Stimulated activated CD8-positive, alpha-beta memory T cell treated with anti-CD3 and anti-CD28 coated beads, Interleukin-12 subunit alpha, Interleukin-12 subunit beta, amount 100 ng/mL, for 24 hours (primary cell): ENCODE data around the gene PCDHGA9.
"Not testable (repeated sequence)": the region's sequence is repeated elsewhere in the genome, so short reads cannot be mapped to it uniquely, and the experiment has no call there.

Experiments
- DNase-seq: peaks from one replicate; pipeline ENCODE4 v3.0.0-alpha.2; 2020; ENCODE audit errors: extremely low read depth

PCDHGA9 gene

DNA sequence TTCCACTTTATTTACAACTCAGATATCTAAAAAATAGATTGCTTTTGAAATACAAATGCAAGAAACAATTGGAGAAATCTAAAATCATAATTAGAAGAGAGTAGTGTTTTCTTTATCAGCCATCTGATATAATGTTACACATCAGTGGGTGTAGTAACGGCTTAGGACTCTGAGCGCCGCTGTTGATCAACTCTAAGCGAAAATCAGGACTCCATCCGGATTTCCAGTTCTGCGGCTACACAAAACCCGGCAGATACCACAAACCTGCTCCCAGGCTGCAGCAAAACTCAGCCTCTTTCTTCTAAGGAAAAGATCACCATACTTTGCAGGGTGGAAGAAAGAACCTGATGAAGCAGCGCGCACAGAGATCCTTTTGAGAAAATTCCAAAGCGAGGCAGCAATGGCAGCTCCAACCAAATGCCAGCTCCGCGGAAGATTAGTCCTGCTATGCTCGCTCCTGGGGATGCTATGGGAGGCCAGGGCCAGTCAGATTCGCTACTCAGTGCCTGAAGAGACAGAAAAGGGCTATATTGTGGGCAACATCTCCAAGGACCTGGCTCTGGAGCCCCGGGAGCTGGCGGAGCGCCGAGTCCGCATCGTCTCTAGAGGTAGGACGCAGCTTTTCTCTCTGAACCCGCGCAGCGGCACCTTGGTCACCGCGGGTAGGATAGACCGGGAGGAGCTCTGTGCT is at the start of gene PCDHGA9:
Gene PCDHGA9 (plus strand): TSS at position 226 of the 691 bp plus-strand sequence. CDS start 175 bp downstream, at position 401.
- DNase-seq = no peak

DNA sequence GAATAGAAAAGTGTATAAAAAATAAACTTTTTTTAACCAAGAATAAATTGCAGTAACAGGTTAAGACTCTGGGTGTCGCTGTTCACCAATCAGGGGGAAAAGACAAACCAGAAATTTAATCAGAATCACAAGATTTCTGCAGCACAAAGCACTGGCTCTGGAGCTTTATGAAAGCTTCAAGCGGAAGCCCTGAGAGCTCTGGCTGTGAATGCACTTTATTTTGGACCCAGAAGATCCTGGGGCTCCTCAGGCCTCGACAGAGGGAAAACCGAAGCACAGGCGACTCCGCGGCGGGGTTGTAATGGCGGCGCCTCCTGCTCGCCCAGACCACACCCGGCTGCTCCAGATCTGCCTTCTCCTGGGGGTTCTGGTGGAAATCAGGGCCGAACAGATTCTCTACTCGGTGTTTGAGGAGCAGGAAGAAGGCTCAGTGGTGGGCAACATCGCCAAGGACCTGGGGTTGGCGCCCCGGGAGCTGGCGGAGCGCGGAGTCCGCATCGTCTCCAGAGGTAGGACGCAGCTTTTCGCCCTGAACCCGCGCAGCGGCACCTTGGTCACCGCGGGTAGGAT is 47.6 kb upstream of the PCDHGA9 start, which contains the start of gene PCDHGA4:
Gene PCDHGA4 (plus strand): TSS at position 122 of the 570 bp plus-strand sequence. CDS start 87 bp downstream, at position 209.
- DNase-seq = no peak

DNA sequence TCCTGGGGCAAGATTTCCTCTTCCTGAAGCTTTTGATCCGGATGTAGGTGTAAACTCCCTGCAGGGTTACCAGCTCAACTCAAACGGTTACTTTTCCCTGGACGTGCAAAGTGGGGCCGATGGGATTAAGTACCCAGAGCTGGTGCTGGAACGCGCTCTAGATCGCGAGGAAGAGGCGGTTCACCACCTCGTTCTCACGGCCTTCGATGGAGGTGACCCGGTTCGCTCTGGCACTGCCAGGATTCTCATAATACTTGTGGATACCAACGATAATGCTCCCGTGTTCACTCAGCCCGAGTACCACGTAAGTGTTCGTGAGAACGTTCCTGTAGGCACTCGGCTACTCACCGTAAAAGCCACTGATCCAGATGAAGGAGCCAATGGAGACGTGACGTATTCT is 46.9 kb upstream of the PCDHGA9 start:
- no peak for DNase-seq

DNA sequence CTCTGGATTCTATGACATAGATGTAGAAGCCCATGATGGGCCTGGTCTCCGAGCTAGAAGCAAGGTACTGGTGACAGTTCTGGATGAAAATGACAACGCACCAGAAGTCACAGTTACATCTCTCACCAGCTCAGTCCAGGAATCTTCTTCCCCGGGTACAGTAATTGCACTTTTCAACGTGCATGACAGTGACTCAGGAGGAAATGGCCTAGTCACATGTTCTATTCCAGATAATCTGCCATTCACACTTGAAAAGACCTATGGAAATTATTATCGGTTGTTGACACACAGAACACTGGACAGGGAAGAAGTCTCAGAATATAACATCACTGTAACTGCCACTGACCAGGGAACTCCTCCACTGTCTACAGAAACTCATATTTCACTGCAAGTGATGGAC is 46.4 kb upstream of the PCDHGA9 start:
- DNase-seq = no peak

DNA sequence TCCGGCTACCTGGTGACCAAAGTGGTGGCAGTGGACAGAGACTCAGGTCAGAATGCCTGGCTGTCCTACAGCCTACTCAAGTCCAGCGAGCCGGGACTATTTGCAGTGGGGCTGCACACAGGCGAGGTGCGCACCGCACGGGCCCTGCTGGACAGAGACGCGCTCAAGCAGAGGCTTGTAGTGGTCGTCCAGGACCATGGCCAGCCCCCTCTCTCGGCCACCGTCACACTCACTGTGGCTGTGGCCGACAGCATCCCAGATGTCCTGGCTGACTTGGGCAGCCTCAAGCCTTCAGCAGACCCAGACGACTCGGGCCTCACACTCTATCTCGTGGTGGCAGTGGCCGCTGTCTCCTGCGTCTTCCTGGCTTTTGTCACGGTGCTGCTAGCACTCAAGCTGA is 45.6 kb upstream of the PCDHGA9 start:
- no peak for DNase-seq

DNA sequence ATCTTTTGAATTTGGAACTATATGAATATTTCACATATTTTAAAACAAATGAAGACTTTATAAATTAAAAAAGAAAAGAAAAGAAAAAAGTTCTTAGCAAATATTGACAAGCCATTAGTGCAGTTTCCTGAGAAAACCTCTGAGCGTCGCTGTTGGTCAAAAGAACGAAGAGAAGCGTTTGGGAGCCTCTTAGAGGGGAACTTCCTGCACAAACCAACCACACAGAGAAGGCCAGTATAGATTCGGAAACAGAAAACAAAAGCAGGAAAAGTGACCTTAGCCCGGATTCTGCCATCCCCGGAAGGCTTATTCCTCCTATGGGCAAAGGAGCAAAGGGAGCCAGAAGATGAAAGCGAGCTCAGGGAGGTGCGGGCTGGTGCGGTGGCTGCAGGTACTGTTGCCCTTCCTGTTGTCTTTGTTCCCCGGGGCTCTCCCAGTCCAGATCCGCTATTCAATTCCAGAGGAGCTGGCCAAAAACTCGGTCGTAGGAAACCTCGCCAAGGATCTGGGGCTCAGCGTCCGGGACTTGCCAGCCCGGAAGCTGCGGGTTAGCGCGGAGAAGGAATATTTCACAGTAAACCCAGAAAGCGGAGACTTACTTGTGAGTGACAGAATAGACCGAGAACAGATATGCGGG is 42.7 kb upstream of the PCDHGA9 start, which contains the start of gene PCDHGB2:
Gene PCDHGB2 (plus strand): TSS at position 205 of the 637 bp plus-strand sequence. CDS start 142 bp downstream, at position 347.
- no peak for DNase-seq

DNA sequence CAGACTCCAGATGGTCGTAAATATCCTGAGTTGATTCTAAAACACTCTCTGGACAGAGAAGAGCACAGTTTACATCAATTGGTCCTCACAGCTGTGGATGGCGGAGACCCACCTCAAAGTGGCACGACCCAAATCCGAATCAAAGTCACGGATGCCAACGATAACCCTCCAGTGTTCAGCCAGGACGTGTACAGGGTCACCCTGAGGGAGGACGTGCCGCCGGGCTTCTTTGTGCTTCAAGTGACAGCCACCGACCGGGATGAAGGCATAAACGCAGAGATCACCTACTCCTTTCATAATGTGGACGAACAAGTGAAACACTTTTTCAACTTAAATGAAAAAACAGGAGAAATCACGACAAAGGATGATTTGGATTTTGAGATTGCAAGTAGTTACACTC is 41.9 kb upstream of the PCDHGA9 start:
- no peak for DNase-seq

DNA sequence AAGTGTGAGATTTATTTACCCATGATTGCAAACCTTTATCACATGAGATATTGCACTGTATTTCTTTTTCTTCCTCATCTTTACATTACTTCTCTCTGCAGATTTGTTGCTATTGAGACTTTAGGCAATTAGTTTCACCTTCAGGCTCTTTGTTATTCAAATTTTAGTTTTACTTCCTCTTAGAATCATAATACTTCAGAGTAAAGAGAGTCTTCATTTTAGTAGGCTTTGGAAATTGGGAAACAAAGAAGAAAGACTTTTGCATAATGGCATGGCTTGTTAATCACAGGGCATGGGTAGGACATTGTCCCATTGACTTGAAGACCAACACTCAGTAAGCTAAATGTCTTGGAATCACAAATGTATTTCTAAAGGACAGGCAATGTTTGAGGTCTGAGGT is 39.9 kb upstream of the PCDHGA9 start:
- DNase-seq = no peak

DNA sequence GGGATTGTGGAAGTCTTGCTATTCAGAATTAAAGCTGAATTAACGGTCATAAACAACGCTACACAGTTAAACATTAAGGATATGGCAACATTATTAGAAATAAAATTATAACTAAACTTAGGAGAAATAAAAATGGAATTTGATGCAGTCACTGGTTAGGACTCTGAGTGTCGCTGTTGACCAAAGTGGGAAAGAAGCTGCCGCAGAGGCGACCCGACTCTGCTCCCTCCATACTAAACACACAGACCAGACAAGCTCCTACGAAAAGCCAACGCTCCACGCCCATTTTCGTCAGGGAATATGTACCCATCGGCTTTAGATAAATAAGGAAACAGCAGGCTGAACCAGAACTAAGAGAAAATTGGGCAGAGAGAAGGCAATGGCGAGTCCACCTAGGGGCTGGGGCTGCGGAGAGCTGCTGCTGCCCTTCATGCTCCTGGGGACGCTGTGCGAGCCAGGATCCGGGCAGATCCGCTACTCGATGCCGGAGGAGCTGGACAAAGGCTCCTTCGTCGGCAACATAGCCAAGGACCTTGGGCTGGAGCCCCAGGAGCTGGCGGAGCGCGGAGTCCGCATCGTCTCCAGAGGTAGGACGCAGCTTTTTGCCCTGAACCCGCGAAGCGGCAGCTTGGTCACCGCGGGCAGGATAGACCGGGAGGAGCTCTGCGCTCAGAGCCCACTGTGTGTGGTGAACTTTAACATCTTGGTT is 38.5 kb upstream of the PCDHGA9 start, which contains the start of gene PCDHGA5:
Gene PCDHGA5 (plus strand): TSS at position 211 of the 709 bp plus-strand sequence. CDS start 169 bp downstream, at position 380.
- no peak for DNase-seq

DNA sequence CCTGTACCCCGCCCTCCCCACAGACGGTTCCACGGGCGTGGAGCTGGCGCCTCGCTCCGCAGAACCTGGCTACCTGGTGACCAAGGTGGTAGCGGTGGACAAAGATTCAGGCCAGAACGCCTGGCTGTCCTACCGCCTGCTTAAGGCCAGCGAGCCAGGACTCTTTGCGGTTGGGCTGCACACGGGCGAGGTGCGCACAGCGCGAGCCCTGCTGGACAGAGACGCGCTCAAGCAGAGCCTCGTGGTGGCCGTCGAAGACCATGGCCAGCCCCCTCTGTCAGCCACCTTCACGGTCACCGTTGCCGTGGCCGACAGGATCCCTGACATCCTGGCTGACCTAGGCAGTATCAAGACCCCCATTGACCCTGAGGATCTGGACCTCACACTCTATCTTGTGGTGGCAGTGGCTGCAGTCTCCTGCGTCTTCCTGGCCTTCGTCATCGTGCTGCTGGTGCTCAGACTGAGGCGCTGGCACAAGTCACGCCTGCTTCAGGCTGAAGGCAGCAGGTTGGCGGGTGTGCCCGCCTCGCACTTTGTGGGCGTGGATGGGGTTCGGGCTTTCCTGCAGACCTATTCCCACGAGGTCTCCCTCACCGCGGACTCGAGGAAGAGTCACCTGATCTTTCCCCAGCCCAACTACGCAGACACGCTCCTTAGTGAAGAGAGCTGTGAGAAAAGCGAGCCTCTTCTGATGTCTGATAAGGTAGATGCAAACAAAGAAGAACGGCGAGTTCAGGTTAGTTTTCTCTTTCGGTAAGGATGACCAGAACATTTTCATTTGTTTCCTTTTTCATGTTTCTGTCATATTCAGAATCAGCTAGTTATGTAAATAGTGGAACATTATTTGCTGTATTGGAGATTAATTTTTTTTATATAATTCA is 36.3 kb upstream of the PCDHGA9 start:
- DNase-seq = no peak

DNA sequence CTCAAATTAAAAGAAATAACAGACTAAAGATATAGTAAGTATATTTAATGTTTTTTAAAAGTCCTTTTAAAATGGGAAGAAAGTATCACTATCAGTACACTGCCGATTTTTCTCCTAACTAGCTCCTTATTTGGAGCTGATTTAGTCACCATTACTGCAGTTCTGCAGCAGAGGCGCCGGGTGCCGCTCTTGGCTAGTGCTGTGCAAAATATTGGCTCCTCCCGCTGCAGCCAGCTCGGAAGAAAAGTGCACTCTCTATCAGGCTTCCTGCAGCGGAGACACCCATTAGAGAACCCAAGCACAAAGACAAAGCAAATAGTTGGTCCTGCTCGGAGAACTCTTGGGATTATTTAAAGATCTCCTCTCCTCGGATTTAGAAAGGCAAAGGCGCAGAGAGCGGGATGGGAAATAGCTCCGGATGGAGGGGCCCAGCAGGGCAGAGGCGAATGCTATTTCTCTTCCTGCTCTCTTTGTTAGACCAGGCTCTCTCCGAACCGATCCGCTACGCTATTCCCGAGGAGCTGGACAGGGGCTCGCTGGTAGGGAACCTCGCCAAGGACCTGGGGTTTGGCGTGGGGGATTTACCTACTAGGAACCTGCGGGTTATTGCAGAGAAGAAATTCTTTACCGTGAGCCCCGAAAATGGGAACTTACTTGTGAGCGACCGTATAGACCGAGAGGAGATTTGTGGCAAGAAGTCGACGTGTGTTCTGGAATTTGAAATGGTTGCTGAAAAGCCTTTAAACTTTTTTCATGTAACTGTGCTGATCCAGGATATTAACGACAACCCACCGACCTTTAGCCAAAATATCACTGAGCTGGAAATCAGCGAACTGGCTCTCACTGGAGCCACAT is 32.4 kb upstream of the PCDHGA9 start, which contains the start of gene PCDHGB3:
Gene PCDHGB3 (plus strand): TSS at position 249 of the 855 bp plus-strand sequence. CDS start 153 bp downstream, at position 402.
- DNase-seq = no peak

DNA sequence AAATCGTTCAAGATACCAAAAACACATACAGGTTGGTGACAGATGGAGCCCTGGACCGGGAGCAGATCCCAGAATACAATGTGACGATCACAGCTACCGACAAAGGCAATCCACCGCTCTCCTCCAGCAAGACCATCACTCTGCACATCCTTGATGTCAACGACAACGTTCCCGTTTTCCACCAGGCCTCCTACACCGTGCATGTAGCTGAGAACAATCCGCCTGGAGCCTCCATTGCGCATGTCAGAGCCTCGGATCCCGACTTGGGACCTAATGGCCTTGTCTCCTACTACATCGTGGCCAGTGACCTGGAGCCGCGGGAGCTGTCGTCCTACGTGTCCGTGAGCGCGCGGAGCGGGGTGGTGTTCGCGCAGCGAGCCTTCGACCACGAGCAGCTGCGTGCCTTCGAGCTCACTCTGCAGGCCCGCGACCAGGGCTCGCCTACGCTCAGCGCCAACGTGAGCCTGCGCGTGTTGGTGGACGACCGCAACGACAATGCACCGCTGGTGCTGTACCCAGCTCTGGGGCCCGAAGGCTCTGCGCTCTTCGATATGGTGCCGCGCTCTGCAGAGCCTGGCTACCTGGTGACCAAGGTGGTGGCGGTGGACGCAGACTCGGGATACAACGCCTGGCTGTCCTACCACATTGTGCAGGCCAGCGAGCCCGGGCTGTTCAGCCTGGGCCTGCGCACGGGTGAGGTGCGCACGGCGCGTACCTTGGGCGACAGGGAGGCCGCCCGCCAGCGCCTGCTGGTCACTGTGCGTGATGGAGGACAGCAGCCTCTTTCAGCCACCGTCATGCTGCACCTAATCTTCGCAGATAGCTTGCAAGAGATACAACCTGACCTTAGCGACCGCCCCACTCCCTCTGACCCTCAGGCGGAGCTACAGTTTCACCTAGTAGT is 30.8 kb upstream of the PCDHGA9 start:
- DNase-seq = no peak

DNA sequence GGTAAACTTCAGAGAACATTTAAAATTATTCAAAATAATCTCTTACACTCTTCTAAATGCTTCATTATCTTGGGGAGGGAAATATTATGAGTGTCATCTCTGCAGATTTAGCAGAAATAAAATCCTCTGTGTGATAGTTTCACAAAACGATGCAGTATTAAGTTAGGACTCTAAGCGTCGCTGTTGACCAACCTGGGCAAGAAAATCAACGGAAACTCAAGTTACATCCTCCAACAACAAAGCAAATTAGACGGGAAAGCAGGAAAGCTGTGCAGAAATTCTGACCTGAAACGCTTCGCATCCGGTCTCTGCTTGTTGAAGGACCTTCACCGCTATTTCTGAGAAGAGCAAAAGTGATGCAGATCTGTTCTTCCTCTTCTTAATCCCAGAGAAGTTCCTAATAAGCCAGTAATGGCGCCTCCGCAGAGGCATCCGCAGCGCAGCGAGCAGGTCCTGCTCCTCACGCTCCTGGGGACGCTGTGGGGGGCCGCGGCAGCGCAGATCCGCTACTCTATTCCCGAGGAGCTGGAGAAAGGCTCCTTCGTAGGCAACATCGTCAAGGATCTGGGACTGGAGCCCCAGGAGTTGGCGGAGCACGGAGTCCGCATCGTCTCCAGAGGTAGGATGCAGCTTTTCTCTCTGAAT is 28.8 kb upstream of the PCDHGA9 start, which contains the start of gene PCDHGA6:
Gene PCDHGA6 (plus strand): TSS at position 219 of the 645 bp plus-strand sequence. CDS start 193 bp downstream, at position 412.
- DNase-seq = no peak

DNA sequence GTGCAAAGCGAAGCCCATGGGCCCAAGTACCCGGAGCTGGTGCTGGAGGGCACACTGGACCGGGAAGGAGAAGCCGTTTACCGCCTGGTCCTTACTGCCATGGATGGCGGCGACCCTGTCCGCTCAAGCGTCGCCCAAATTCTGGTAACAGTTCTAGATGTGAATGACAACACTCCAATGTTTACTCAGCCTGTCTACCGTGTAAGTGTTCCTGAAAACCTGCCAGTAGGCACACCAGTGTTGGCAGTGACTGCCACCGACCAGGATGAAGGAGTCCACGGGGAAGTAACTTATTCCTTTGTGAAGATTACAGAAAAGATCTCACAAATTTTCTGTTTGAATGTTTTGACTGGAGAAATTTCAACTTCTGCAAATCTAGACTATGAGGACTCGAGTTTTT is 28.0 kb upstream of the PCDHGA9 start:
- DNase-seq = no peak

DNA sequence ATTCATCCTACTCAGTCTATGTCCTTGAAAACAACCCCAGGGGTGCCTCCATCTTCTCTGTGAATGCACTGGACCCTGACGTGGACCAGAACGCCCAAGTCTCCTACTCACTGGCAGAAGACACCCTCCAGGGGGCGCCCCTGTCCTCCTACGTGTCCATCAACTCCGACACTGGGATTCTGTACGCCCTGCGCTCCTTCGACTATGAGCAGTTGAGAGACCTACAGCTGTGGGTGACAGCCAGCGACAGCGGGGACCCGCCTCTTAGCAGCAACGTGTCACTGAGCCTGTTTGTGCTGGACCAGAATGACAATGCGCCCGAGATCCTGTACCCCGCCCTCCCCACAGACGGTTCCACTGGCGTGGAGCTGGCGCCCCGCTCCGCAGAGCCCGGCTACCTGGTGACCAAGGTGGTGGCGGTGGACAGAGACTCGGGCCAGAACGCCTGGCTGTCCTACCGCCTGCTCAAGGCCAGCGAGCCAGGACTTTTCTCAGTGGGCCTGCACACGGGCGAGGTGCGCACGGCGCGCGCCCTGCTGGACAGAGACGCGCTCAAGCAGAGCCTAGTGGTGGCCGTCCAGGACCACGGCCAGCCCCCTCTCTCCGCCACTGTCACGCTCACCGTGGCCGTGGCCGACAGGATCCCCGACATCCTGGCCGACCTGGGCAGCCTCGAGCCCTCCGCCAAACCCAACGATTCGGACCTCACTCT is 27.0 kb upstream of the PCDHGA9 start:
- DNase-seq = not testable (repeated sequence)

DNA sequence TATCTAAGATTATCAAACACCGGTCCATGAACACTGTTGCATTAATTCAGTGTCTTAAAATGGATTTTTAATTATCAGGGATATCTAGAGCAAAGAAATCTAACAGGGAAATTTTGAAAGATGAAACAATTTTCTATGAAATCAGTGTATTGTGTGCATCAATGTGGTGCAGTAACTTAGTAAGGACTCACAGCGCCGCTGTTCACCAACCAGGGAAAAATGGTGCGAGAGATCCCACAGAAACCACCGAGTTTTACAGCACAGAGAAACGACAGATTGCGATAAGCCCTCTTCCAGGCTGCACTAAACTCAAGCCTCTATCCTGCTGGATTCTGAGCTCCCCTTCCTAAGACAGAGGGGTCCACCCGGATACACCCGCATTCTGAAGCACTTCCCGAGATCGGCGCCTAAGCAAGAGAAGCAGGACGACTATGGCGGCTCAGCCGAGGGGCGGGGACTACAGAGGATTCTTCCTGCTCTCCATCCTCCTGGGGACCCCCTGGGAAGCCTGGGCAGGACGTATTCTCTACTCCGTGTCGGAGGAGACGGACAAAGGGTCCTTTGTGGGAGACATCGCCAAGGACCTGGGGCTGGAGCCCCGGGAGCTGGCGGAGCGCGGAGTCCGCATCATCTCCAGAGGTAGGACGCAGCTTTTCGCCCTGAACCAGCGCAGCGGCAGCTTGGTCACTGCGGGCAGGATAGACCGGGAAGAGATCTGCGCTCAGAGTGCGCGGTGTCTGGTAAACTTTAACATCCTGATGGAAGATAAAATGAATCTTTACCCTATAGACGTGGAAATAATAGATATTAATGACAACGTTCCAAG is 19.9 kb upstream of the PCDHGA9 start, which contains the start of gene PCDHGA7:
Gene PCDHGA7 (plus strand): TSS at position 274 of the 826 bp plus-strand sequence. CDS start 158 bp downstream, at position 432.
- no peak for DNase-seq

DNA sequence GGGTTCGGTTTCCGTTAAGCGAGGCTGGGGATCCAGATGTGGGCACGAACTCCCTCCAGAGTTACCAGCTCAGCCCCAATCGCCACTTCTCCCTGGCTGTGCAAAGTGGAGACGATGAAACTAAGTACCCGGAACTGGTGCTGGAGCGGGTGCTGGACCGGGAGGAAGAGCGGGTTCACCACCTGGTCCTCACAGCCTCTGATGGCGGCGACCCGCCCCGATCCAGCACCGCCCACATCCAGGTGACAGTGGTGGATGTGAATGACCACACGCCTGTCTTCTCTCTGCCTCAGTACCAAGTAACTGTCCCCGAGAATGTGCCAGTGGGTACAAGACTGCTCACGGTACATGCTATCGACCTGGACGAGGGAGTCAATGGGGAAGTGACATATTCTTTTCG is 19.2 kb upstream of the PCDHGA9 start:
- no peak for DNase-seq
